Esophagus squamous epithelium (tissue), 5 donors: Measurements from ENCODE around the gene ANO10. TPM values are rescaled to one million over a fixed set of nuclear protein-coding genes. Genes with fewer than 3 reads are reported as not detected.
A peak's percentile ranks its signal among the peaks of the same experiment; 100 is the strongest.

Experiments
- DNase-seq: peaks from one replicate; lab custom pipeline; 2025; lab: John Stamatoyannopoulos, UW
- H3K27ac ChIP-seq, 4 donors: fragments of 200-600 bp; sonication (generic); one replicate each; pipeline ENCODE4 v1.5.1; 2016 to 2019; ENCODE audit warnings: mild to moderate bottlenecking in 1 of 4
- H3K27me3 ChIP-seq, 4 donors: fragments of 200-600 bp; sonication (generic); 1 replicate in 3 of 4; 2 replicates in 1 of 4; pipeline versions ENCODE4 v1.5.1 to v1.6.0; 2017 to 2021; ENCODE audit warnings: antibody characterized with exemption in 1 of 4
- H3K36me3 ChIP-seq, 3 donors: fragments of 200-600 bp; sonication (generic); one replicate each; pipeline ENCODE4 v1.5.1; 2016 to 2019
- H3K4me1 ChIP-seq, 3 donors: fragments of 200-600 bp; sonication (generic); one replicate each; pipeline ENCODE4 v1.5.1; 2017 to 2019
- H3K4me3 ChIP-seq, 4 donors: fragments of 200-600 bp; sonication (generic); 1 replicate in 3 of 4; 2 replicates in 1 of 4; pipeline ENCODE4 v1.5.1; 2016 to 2019; ENCODE audit warnings: mild to moderate bottlenecking in 2 of 4, moderate library complexity in 1 of 4
- H3K9me3 ChIP-seq, 3 donors: fragments of 200-600 bp; sonication (generic); one replicate each; pipeline ENCODE4 v1.5.1; 2016 to 2019
- POLR2A ChIP-seq, 4 donors: fragments of 450-650 bp; IDR thresholded peaks; one replicate each; pipeline ENCODE4 v1.6.1; 2017; ENCODE audit warnings: antibody characterized with exemption in 4 of 4, mild to moderate bottlenecking in 4 of 4, moderate library complexity in 3 of 4
- WGBS, 2 donors: methylation state at CpG; one replicate each; pipeline ENCODE4 v1.1.5; 2018; 5-methylcytosine and 5-hydroxymethylcytosine counted together
- intact Hi-C: fragments of 100-400 bp; cut with DNase I; formaldehyde crosslinking; loops from one replicate; pipeline ENCODE4 v1.15.0; 2022
- total RNA-seq, 4 donors: library from RNA; depleted of rRNA; stranded (reverse); fragments of >200 nt; gene quantifications; one replicate each; pipeline ENCODE4 v1.1.0, GENCODE V29; 2016
- TF ChIP-seq, protein P1 (sequence below), 6 experiments: fragments of 450-650 bp in 4 of 6; fragments of 200-600 bp in 2 of 6; sonication (generic) in 2 of 6; IDR thresholded peaks; one replicate each; pipeline ENCODE4 v1.5.1; 2016 to 2019; ENCODE audit warnings: antibody characterized with exemption in 6 of 6, mild to moderate bottlenecking in 4 of 6, moderate library complexity in 4 of 6
- donor health status: DM: yes; HTN: yes; CAD: no.

ANO10 gene
- total RNA-seq, 4 donors from 2014 or later, result 18.5 to 22.3 (median 20.3) TPM

DNA sequence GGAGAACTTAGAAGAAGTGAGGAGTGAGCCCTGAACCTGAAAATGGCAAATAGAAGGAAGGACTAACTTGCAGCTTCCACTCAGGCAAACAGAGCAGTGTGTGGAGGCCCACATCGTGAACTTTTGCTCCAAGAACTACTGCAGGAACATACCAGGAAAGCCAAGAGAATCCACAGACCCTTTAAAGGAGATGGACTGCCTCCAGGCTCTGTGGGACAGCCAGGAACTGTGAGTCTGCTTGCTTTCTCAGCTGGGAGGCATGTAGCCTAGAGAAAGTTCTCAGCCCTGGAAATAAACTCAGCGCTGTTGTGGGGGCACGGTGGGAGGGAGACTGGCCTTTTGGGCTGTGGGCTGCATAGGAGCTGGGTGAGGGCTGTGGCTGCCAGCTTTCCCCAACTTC is 242.5 kb downstream of the ANO10 start:
- 62 to 68% methylated on average over 2 to 3 of the region's 3 CpGs for WGBS, 2 donors
- TF ChIP-seq, protein P1, sequence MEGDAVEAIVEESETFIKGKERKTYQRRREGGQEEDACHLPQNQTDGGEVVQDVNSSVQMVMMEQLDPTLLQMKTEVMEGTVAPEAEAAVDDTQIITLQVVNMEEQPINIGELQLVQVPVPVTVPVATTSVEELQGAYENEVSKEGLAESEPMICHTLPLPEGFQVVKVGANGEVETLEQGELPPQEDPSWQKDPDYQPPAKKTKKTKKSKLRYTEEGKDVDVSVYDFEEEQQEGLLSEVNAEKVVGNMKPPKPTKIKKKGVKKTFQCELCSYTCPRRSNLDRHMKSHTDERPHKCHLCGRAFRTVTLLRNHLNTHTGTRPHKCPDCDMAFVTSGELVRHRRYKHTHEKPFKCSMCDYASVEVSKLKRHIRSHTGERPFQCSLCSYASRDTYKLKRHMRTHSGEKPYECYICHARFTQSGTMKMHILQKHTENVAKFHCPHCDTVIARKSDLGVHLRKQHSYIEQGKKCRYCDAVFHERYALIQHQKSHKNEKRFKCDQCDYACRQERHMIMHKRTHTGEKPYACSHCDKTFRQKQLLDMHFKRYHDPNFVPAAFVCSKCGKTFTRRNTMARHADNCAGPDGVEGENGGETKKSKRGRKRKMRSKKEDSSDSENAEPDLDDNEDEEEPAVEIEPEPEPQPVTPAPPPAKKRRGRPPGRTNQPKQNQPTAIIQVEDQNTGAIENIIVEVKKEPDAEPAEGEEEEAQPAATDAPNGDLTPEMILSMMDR (IDR thresholded peaks at IDR 0.05), result no peak
- no peak for TF ChIP-seq POLR2A (IDR thresholded peaks at IDR 0.05)
- Histone ChIP-seq H3K27me3 (no peaks in the 10 kb centered on the region), H3K9me3 (no peaks in the 10 kb centered on the region), H3K27ac (peak overlapping the region in 3 of 4 donors; percentile 58 to 68 (median 65)), H3K4me3 (no peak overlapping the region), H3K4me1 (peaks cover 0 to 15% (median 0%) of the 10 kb centered on the region in 3 donors), H3K36me3 (no peaks in the 10 kb centered on the region)
- no peak for DNase-seq
- intact Hi-C loops, result loop anchor here (5.0 kb wide), 1 partner anchor 217 kb away; no protein-coding TSS in a partner anchor

DNA sequence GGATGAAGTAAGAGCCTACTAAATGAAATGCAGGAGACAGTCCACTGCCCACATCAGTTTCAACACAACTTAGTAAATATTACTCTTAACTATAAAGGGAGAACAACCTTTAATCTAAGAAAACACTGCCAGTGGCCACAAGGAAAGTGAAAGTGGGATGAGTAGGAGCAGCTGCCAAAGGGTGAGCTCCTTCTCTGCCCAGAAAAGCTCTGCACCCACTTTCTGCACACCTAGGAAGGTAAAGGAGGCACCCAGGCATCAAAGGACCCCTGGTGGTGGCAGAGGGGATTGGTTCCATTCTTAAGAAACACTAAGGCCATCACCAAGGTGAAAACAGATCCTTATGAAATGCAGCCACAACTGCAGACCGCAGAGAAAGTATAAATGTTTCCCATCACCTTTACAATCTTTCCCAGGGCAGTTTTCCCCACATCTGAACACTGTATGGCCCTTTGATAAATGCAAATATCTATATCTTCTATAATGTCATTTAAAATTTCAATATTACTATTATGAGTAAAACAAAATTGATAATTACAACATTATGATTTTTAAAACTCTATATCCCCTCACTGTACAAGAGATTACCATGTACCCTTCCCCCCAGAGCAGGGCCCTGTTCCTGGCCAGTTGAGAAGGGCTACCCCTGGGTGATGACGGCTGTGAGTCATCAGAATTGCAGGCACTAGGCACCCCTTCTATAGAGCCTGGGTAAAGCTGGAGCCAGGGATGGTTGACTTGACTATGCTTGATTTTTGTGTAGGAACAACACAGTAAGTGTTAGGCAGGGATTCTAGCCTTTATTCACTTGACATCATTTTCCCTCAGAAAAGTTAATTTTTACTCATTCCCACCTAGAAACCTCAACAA is 243.5 kb downstream of the ANO10 start:
- Histone ChIP-seq H3K36me3 (no peaks in the 10 kb centered on the region), H3K9me3 (no peaks in the 10 kb centered on the region), H3K27me3 (no peaks in the 10 kb centered on the region), H3K4me3 (no peak overlapping the region), H3K4me1 (peaks cover 0 to 15% (median 0%) of the 10 kb centered on the region in 3 donors), H3K27ac (peak overlapping the region in 3 of 4 donors; percentile 58 to 68 (median 65))
- WGBS, 2 donors, result 77 to 96% methylated on average over 2 of the region's 2 CpGs
- TF ChIP-seq, protein P1 (IDR thresholded peaks at IDR 0.05), result peak; percentile 27 to 81 (median 66)
- no peak for TF ChIP-seq POLR2A (IDR thresholded peaks at IDR 0.05)
- intact Hi-C loops, result loop anchor here (5.0 kb wide), 1 partner anchor 216 kb away; no protein-coding TSS in a partner anchor
- DNase-seq, result no peak

DNA sequence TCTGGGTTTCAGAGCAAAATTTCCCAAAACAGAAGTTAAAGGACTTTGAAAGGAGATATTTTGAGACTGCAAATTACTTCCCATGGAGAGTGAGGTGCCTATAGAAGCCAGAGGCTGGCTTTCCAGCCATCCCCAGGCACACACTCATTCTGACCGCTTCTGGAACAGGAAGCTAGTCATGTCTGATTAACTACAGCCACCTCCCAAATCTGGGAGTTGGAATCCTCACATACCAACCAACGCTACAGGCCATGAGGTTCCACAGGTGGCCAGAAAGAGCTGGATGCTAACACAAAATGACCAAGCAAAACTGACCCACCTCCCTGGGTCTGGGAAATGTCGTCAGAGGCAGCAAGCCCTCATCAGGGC is 248.3 kb downstream of the ANO10 start:
- Histone ChIP-seq H3K36me3 (no peaks in the 10 kb centered on the region), H3K4me3 (no peak overlapping the region), H3K27me3 (no peaks in the 10 kb centered on the region), H3K27ac (no peak overlapping the region), H3K9me3 (no peaks in the 10 kb centered on the region), H3K4me1 (peaks cover 0 to 6% (median 0%) of the 10 kb centered on the region in 3 donors)
- TF ChIP-seq, protein P1 (IDR thresholded peaks at IDR 0.05), result no peak
- TF ChIP-seq POLR2A (IDR thresholded peaks at IDR 0.05), result no peak
- DNase-seq, result no peak
- intact Hi-C loops, result no loop called here
- 81 to 85% methylated on average over 2 of the region's 3 CpGs for WGBS, 2 donors

DNA sequence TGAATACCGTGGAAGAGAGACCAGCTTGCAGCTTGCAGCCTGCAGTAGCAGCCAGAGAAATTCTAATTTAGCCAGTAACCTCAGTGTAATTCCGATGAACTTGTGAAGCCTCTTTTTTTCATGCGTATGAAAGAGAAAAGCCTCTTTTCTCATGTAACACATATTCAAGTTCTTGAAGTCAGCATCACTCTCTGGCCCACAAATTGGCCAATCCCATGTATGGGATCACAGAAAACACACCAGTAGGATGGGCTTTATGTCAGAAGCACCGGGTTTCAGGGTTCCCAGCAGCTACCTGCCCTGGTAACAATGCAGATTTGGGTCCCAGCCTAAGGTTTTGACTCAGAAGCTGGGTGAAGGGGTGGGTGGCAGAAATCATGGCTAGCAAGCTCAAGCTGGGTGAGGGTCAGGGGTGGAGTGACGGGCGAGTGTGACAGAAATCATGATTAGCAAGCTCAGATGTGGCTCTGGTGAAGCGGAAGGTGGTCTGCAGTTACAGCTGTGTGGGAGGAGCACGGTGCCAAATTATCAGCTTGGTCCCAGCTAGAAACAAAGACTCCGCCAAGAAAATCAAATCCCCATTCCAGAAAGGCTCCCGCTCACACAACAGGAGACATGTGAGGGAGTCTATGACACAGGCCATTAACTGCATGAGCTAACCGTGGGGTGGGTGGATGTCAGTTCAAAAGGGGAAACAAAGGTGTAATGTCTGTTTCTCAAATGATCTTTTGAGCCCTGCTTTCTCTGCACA is 248.8 kb downstream of the ANO10 start:
- no peak for DNase-seq
- 81 to 84% methylated on average over 10 to 11 of the region's 11 CpGs for WGBS, 2 donors
- intact Hi-C loops, result no loop called here
- TF ChIP-seq, protein P1 (IDR thresholded peaks at IDR 0.05), result no peak
- H3K36me3 ChIP-seq, result no peaks in the 10 kb centered on the region
- no peaks in the 10 kb centered on the region for H3K9me3 ChIP-seq
- no peak overlapping the region for H3K4me3 ChIP-seq
- peaks cover 0 to 1% (median 0%) of the 10 kb centered on the region in 3 donors for H3K4me1 ChIP-seq
- H3K27ac ChIP-seq, result no peak overlapping the region
- H3K27me3 ChIP-seq, result no peaks in the 10 kb centered on the region
